IMR-90 (cell line): ENCODE data around the gene CCDC88C. TPM values are rescaled to one million over a fixed set of nuclear protein-coding genes. Genes with fewer than 3 reads are reported as not detected.

ENCODE experiments used
- ATAC-seq: fragments of 200-7000 bp; cut with Tn5 transposase; 2 replicates; pipeline ENCODE4 v1.9.1; 2020; ENCODE audit warnings: low read depth, mild to moderate bottlenecking, moderate library complexity
- BruUV-seq: library from RNA; stranded (reverse); fragments of 400-500 nt; replicated peaks from 2 replicates; lab custom pipeline; 2021; lab: Mats Ljungman, UMichigan
- CTCF ChIA-PET: fragments of 300-600 bp; formaldehyde crosslinking; extraction: SDS; loops from one replicate; lab custom pipeline; 2021; ENCODE audit warnings: antibody characterized with exemption; lab: Yijun Ruan, JAX
- POLR2A ChIA-PET: fragments of 300-600 bp; sonication (Branson Sonifier 250); formaldehyde crosslinking; loops from one replicate; lab custom pipeline; 2022; ENCODE audit warnings: antibody characterized with exemption; ENCODE audit not compliant: unreplicated experiment; lab: Charles Lee
- DNase-seq: peaks from one replicate; pipeline ENCODE4 v3.0.0; 2013
- H2AFZ ChIP-seq: replicated peaks from 2 replicates; pipeline ENCODE3; 2013; ENCODE audit warnings: low read length, mild to moderate bottlenecking; ENCODE audit not compliant: poor library complexity
- H2AK5ac ChIP-seq: 2 replicates; pipeline ENCODE4 v1.6.1; 2013; ENCODE audit warnings: low read depth, low read length, inconsistent platforms
- H2AK9ac ChIP-seq: replicated peaks from 2 replicates; pipeline ENCODE3; 2013; ENCODE audit warnings: mild to moderate bottlenecking, low read depth, low read length, moderate library complexity; ENCODE audit not compliant: poor library complexity
- H2BK120ac ChIP-seq: 2 replicates; pipeline ENCODE4 v1.6.1; 2013; ENCODE audit warnings: low read depth, low read length, inconsistent platforms
- H2BK15ac ChIP-seq: 3 replicates; pipeline ENCODE4 v1.6.1; 2013; ENCODE audit warnings: low read depth, low read length, inconsistent platforms
- H2BK20ac ChIP-seq: 2 replicates; pipeline ENCODE4 v1.6.1; 2013; ENCODE audit warnings: low read depth, mild to moderate bottlenecking, inconsistent platforms, low read length, moderate library complexity
- H2BK5ac ChIP-seq: 2 replicates; pipeline ENCODE4 v1.6.1; 2013; ENCODE audit warnings: mild to moderate bottlenecking, low read depth, low read length, inconsistent platforms; ENCODE audit not compliant: poor library complexity, severe bottlenecking
- H3K14ac ChIP-seq: replicated peaks from 2 replicates; pipeline ENCODE4 v1.6.1; 2013; ENCODE audit warnings: low read depth, low read length, inconsistent platforms
- H3K18ac ChIP-seq: 2 replicates; pipeline ENCODE4 v1.6.1; 2013; ENCODE audit warnings: low read depth, low read length, control low read depth
- H3K23ac ChIP-seq: 2 replicates; pipeline ENCODE4 v1.6.1; 2013; ENCODE audit warnings: low read depth, low read length, inconsistent platforms
- H3K27ac ChIP-seq: 2 replicates; pipeline ENCODE4 v1.5.1; 2013; ENCODE audit warnings: mild to moderate bottlenecking, control low read depth, low read length; ENCODE audit not compliant: insufficient read depth
- H3K27me3 ChIP-seq: 2 replicates; pipeline ENCODE4 v1.6.1; 2013; ENCODE audit warnings: low read length; ENCODE audit not compliant: control insufficient read depth, insufficient read depth
- H3K36me3 ChIP-seq: 2 replicates; pipeline ENCODE4 v1.6.1; 2013; ENCODE audit warnings: low read length, mixed read lengths; ENCODE audit not compliant: control insufficient read depth, insufficient read depth
- H3K4ac ChIP-seq: 2 replicates; pipeline ENCODE4 v1.6.1; 2013; ENCODE audit warnings: low read depth, low read length, inconsistent platforms
- H3K4me1 ChIP-seq: 2 replicates; pipeline ENCODE4 v1.6.1; 2013; ENCODE audit warnings: low read length, mixed read lengths; ENCODE audit not compliant: control insufficient read depth, insufficient read depth
- H3K4me2 ChIP-seq: 2 replicates; pipeline ENCODE4 v1.6.1; 2013; ENCODE audit warnings: low read depth, mild to moderate bottlenecking, control low read depth, low read length, moderate library complexity
- H3K4me3 ChIP-seq: 2 replicates; pipeline ENCODE4 v1.5.1; 2013; ENCODE audit warnings: low read depth, mild to moderate bottlenecking, control low read depth, low read length, moderate library complexity; ENCODE audit not compliant: insufficient read depth
- H3K56ac ChIP-seq: 2 replicates; pipeline ENCODE4 v1.6.1; 2013; ENCODE audit warnings: low read length, inconsistent platforms; ENCODE audit not compliant: insufficient read depth; ENCODE audit errors: extremely low read depth
- H3K79me1 ChIP-seq, 2 experiments: 2 replicates each; pipeline ENCODE4 v1.6.1; 2013; ENCODE audit warnings: low read length in 2 of 2, inconsistent platforms in 1 of 2, low read depth in 1 of 2
- H3K9ac ChIP-seq: 2 replicates; pipeline ENCODE4 v1.6.1; 2013; ENCODE audit warnings: low read depth, low read length, control low read depth
- H3K9me1 ChIP-seq: 2 replicates; pipeline ENCODE4 v1.6.1; 2013; ENCODE audit warnings: low read length, inconsistent platforms; ENCODE audit not compliant: insufficient read depth
- H3K9me3 ChIP-seq: 2 replicates; pipeline ENCODE4 v1.6.1; 2013; ENCODE audit warnings: low read length; ENCODE audit not compliant: control insufficient read depth, insufficient read depth
- H4K20me1 ChIP-seq: 2 replicates; pipeline ENCODE4 v1.6.1; 2013; ENCODE audit warnings: low read length, inconsistent platforms; ENCODE audit not compliant: insufficient read depth
- H4K5ac ChIP-seq: 2 replicates; pipeline ENCODE4 v1.6.1; 2013; ENCODE audit warnings: mild to moderate bottlenecking, low read depth, low read length, control low read depth
- H4K8ac ChIP-seq, 2 experiments: 2 replicates each; pipeline ENCODE4 v1.6.1; 2013; ENCODE audit warnings: low read depth in 2 of 2, low read length in 2 of 2, control low read depth in 1 of 2, inconsistent platforms in 1 of 2
- H4K91ac ChIP-seq: 2 replicates; pipeline ENCODE4 v1.6.1; 2013; ENCODE audit warnings: low read depth, low read length, inconsistent platforms; ENCODE audit not compliant: insufficient read depth
- FOS ChIP-seq: fragments of 150-350 bp; IDR thresholded peaks from 2 replicates; pipeline ENCODE4 v1.6.1; 2016; ENCODE audit warnings: low read depth, low read length
- MAFK ChIP-seq: IDR thresholded peaks from 2 replicates; pipeline ENCODE4 v1.6.1; 2012; ENCODE audit warnings: low read depth, low read length, improper control_type of control experiment
- RCOR1 ChIP-seq: IDR thresholded peaks from 2 replicates; pipeline ENCODE4 v1.6.1; 2012; ENCODE audit warnings: mild to moderate bottlenecking, low read length, improper control_type of control experiment; ENCODE audit not compliant: insufficient replicate concordance
- SMC3 ChIP-seq: fragments of 150-350 bp; IDR thresholded peaks from 2 replicates; pipeline ENCODE4 v1.6.1; 2016; ENCODE audit warnings: low read depth, mild to moderate bottlenecking, antibody characterized with exemption, low read length, moderate library complexity
- WGBS, 2 experiments: methylation state at CpG; one replicate each; pipeline versions ENCODE4 v1.1.5 to v1.1.7; 2013; ENCODE audit warnings: missing lambda C conversion rate in 2 of 2; ENCODE audit not compliant: insufficient read length in 1 of 2; ENCODE audit errors: extremely low coverage in 2 of 2; 5-methylcytosine and 5-hydroxymethylcytosine counted together
- dilution Hi-C: fragments of 300-500 bp; cut with HindIII; formaldehyde crosslinking; loops from one replicate; pipeline ENCODE4 v1.14.3; 2018; ENCODE audit warnings: low sequenced_read_pairs; ENCODE audit not compliant: unreplicated experiment
- in situ Hi-C: fragments of 300-500 bp; cut with MboI; formaldehyde crosslinking; loops from 3 replicates; pipeline ENCODE4 v1.14.3; 2019; ENCODE audit warnings: low sequenced_read_pairs, inconsistent platforms, mixed read lengths
- intact Hi-C: fragments of 100-400 bp; cut with micrococcal nuclease; formaldehyde crosslinking; loops from 2 replicates; pipeline ENCODE4 v1.10.0; 2022
- polyA plus RNA-seq, 3 experiments: library from polyadenylated mRNA; depleted of rRNA; stranded (reverse); fragments of >200 nt; gene quantifications; 2 replicates each; pipeline ENCODE4 v1.2.3, GENCODE V29; 2012; ENCODE audit warnings: low replicate concordance in 1 of 3
- total RNA-seq: library from RNA; depleted of rRNA; stranded (reverse); fragments of >200 nt; gene quantifications from 2 replicates; pipeline ENCODE4 v1.2.3, GENCODE V29; 2012
- TF ChIP-seq, protein P1 (sequence below): fragments of 150-350 bp; IDR thresholded peaks from 2 replicates; pipeline ENCODE4 v1.6.1; 2016; ENCODE audit warnings: low read depth, mild to moderate bottlenecking, low read length, moderate library complexity, borderline replicate concordance

CCDC88C gene
- total and polyA plus RNA-seq, 2 of the 4 experiments (the other 2 are of a cell fraction), result 0.17 to 0.18 TPM

DNA sequence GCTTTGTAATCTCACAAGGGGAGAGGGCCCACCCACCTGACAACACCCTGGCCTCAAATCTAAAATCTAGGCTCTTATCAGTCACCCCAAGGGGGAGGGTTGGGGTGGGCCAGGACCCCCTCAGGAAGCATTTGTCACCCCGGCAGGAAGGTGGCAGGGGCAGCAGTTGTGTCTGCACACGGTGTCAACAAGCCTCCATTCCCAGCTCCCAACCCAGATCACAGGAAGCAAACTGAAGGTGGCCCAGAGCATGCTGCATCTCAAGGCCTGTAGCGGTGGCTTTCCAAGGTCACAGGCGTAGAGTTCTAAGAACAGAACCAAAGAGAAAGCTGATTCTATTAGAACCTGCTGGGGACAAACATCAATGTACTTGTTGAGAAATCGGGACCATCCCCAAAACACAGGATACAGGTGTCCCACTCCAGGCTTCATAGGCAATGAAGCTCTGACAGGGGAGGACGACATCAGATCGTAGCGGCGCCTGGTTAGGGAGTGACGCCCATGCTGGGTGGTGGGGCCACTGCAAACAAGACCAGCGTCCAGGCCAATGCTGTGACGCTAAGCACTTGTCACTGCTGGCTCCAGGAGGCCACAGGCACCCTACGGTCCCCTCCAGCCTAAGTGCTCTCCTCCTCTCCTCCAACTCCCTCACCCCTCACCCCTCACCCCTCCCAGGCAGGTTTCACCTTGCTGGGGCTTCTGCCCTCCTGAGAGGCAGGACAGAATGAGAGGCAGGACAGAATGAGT lies 52.9 kb downstream of the CCDC88C start:
- CTCF ChIA-PET, result no interaction called here

More for the DNA sequence above, 52.9 kb downstream of the CCDC88C start:
- no peak overlapping the region for H2BK5ac ChIP-seq
- no peak overlapping the region for H3K4me3 ChIP-seq
- in situ Hi-C loops, result no loop called here
- H3K27me3 ChIP-seq, result no peaks in the 10 kb centered on the region; the same call in 1 of the 2 replicates
- H3K4ac ChIP-seq, result no peak overlapping the region
- H2AK9ac ChIP-seq, result no peak overlapping the region
- no peak overlapping the region for H2AK5ac ChIP-seq
- BruUV-seq, result no TSS peak
- ATAC-seq (no peak), DNase-seq (no peak)
- no peak overlapping the region for H3K4me2 ChIP-seq
- no peak overlapping the region for H4K8ac ChIP-seq
- no peaks in the 10 kb centered on the region for H3K36me3 ChIP-seq
- no peak overlapping the region for H3K23ac ChIP-seq
- H3K56ac ChIP-seq, result no peak overlapping the region
- H4K5ac ChIP-seq, result no peak overlapping the region
- no peaks in the 10 kb centered on the region for H4K20me1 ChIP-seq
- TF ChIP-seq, protein P1, sequence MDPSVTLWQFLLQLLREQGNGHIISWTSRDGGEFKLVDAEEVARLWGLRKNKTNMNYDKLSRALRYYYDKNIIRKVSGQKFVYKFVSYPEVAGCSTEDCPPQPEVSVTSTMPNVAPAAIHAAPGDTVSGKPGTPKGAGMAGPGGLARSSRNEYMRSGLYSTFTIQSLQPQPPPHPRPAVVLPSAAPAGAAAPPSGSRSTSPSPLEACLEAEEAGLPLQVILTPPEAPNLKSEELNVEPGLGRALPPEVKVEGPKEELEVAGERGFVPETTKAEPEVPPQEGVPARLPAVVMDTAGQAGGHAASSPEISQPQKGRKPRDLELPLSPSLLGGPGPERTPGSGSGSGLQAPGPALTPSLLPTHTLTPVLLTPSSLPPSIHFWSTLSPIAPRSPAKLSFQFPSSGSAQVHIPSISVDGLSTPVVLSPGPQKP, result no peak
- no peak for TF ChIP-seq RCOR1
- no peak for TF ChIP-seq MAFK
- no peak for TF ChIP-seq FOS
- no peak for TF ChIP-seq SMC3
- POLR2A ChIA-PET, result no interaction called here
- no peak overlapping the region for H3K27ac ChIP-seq
- no peak overlapping the region for H2BK15ac ChIP-seq
- no peaks in the 10 kb centered on the region for H3K9me3 ChIP-seq
- no peaks in the 10 kb centered on the region for H3K9me1 ChIP-seq
- no peak overlapping the region for H4K91ac ChIP-seq
- H3K4me1 ChIP-seq, result no peaks in the 10 kb centered on the region; the same call in 1 of the 2 replicates
- H3K9ac ChIP-seq, result no peak overlapping the region
- no peak overlapping the region for H2AFZ ChIP-seq
- no peak overlapping the region for H2BK120ac ChIP-seq
- H3K79me1 ChIP-seq, result no peaks in the 10 kb centered on the region
- no peak overlapping the region for H2BK20ac ChIP-seq
- intact Hi-C loops, result no loop called here
- dilution Hi-C loops, result no loop called here
- 81% methylated on average over 5 of the region's 13 CpGs; no CpG with 5 or more reads in 1 of the 2 experiments for WGBS, 2 experiments
- no peak overlapping the region for H3K18ac ChIP-seq
- H3K14ac ChIP-seq, result no peak overlapping the region
